GM23248 (cell line): ENCODE data around the gene FAM72D.
"Not testable (repeated sequence)": the region's sequence is repeated elsewhere in the genome, so short reads cannot be mapped to it uniquely, and the experiment has no call there.

ENCODE experiments used
- EZH2 ChIP-seq: fragments of 200-600 bp; sonication (generic); IDR thresholded peaks from 2 replicates; pipeline ENCODE4 v1.6.1; 2018; ENCODE audit warnings: antibody characterized with exemption, mild to moderate bottlenecking; ENCODE audit not compliant: insufficient read depth, poor library complexity, severe bottlenecking
- EZH2phosphoT487 ChIP-seq: fragments of 200-600 bp; sonication (generic); IDR thresholded peaks from 2 replicates; pipeline ENCODE4 v1.6.1; 2018; ENCODE audit warnings: antibody characterized with exemption, moderate library complexity, mild to moderate bottlenecking, low read depth; ENCODE audit not compliant: insufficient read depth

GRCh38 chr1:145123062-145123395 lies 27.3 kb downstream of the FAM72D start:
- TF ChIP-seq EZH2, EZH2phosphoT487: not testable (repeated sequence)
